ENCODE measurements around the gene ZBTB7C. TPM values are rescaled to one million over a fixed set of nuclear protein-coding genes. Genes with fewer than 3 reads are reported as not detected.

Gene ZBTB7C
- total RNA-seq, 2 experiments from 2014 or later: not detected

DNA sequence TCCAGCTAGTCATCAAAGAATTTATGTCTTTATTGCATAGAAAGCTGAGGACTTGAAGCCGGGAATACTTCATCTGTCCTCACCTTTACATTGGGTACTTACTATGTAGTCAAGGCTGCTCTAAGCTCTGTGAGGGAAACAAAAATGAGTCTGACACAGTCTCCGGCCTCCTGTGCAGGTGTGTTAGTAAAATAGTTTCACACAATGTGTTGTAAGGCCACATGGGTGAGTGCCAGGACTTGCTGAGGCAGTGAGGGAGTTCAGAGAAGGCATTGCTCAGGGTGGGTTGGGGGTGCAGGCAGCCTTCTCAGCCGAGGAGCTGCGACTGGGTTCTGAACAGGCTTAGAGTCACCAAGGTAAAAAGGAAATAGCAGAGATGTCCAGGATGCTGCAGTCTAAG is 424.2 kb downstream of the ZBTB7C start:
- Mint-ChIP-seq H3K36me3 (ENCODE audit: low read depth) (no peaks in the 10 kb centered on the region), H3K9me3 (no peaks in the 10 kb centered on the region), H3K4me1 (ENCODE audit: low read depth) (no peaks in the 10 kb centered on the region), H3K4me3 (no peak overlapping the region), H3K27ac (no peak overlapping the region), H3K27me3 (no peaks in the 10 kb centered on the region)
- ChIA-PET CTCF (interaction anchor here (0.8 to 3.4 kb wide), 2 partner anchors 12 to 213 kb away, joined by 5 to 15 read pairs; no protein-coding TSS in a partner anchor), POLR2A (no interaction called here)
- DNase-seq (no peak), ATAC-seq (no peak)
- TF ChIP-seq, protein P1, sequence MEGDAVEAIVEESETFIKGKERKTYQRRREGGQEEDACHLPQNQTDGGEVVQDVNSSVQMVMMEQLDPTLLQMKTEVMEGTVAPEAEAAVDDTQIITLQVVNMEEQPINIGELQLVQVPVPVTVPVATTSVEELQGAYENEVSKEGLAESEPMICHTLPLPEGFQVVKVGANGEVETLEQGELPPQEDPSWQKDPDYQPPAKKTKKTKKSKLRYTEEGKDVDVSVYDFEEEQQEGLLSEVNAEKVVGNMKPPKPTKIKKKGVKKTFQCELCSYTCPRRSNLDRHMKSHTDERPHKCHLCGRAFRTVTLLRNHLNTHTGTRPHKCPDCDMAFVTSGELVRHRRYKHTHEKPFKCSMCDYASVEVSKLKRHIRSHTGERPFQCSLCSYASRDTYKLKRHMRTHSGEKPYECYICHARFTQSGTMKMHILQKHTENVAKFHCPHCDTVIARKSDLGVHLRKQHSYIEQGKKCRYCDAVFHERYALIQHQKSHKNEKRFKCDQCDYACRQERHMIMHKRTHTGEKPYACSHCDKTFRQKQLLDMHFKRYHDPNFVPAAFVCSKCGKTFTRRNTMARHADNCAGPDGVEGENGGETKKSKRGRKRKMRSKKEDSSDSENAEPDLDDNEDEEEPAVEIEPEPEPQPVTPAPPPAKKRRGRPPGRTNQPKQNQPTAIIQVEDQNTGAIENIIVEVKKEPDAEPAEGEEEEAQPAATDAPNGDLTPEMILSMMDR (IDR thresholded peaks at IDR 0.05): no peak
- intact Hi-C loops (cut with micrococcal nuclease): no loop called here

DNA sequence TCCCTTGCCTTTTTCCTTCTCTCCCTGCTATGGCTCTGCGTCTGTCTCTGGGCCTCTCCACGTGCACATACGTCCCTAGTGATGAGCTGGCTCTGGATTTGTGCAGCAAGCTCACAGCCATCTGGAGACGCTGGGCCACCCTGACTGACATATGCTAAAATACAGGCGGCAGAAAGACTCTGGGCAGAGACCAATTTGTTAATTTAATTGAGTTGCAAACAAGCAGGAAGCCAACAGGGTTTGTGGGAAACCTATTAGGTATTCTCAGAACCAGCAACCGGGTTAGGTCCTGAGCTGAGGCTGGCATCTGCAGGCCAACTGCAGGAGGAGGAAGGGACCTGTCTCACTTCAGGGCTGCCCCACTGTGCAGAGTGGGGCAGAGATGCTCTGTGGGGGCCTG is 425.2 kb downstream of the ZBTB7C start:
- Mint-ChIP-seq H3K36me3 (ENCODE audit: low read depth) (no peaks in the 10 kb centered on the region), H3K27me3 (no peaks in the 10 kb centered on the region), H3K4me3 (no peak overlapping the region), H3K27ac (no peak overlapping the region), H3K4me1 (ENCODE audit: low read depth) (no peaks in the 10 kb centered on the region), H3K9me3 (no peaks in the 10 kb centered on the region)
- POLR2A ChIA-PET: no interaction called here
- intact Hi-C loops (cut with micrococcal nuclease): no loop called here
- DNase-seq: no peak
- CTCF ChIA-PET: interaction anchor here (1.4 kb wide), 1 partner anchor 209 kb away, joined by 3 read pairs; no protein-coding TSS in a partner anchor
- no peak for ATAC-seq
- TF ChIP-seq, protein P1 (IDR thresholded peaks at IDR 0.05): no peak

DNA sequence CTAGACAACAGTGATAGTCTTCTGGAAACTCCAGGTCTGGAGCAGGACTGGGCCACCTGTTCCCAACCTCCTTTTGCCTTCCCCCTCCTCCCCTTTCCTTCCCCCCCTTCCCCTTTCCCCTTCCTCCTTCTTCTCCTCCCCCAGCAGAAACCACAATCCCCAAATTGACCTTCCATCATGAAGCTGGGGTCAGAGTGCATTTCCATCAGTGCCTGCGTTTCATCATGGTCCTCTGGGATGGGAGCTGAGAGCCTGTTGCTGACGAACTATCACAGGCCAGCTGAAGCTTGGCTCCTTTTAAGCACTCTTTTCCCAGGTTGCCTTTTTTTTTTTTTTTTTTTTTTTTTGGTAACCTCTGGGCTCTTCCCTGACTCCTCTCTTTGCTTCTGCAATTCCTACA is 426.1 kb downstream of the ZBTB7C start:
- no peak for DNase-seq
- H3K27ac Mint-ChIP-seq: no peak overlapping the region
- H3K9me3 Mint-ChIP-seq: no peaks in the 10 kb centered on the region
- H3K36me3 Mint-ChIP-seq (ENCODE audit: low read depth): no peaks in the 10 kb centered on the region
- intact Hi-C loops (cut with micrococcal nuclease): no loop called here
- ChIA-PET POLR2A (no interaction called here), CTCF (interaction anchor here (1.4 kb wide), 1 partner anchor 208 kb away, joined by 3 read pairs; no protein-coding TSS in a partner anchor)
- H3K4me1 Mint-ChIP-seq (ENCODE audit: low read depth): no peaks in the 10 kb centered on the region
- TF ChIP-seq, protein P1 (IDR thresholded peaks at IDR 0.05): no peak
- H3K27me3 Mint-ChIP-seq: no peaks in the 10 kb centered on the region
- no peak for ATAC-seq
- H3K4me3 Mint-ChIP-seq: no peak overlapping the region

DNA sequence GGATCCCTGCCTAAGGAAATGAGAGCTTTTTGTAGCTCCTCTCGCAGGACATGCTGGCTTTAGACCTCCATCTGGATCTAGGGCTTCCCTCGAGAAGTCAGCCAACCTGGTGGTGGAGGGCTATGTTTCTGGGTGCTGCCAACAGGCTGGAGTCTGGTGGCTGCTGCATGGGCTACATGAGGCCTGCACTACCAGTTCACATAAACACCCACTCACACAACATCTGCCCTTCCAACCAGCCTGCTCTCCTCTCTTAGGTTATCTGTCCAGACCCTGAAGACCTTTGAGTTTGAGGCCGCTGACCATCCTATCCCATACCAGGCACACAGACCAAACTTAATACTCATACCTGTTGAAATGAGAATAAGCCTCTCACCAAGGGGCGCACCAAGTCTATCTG is 427.4 kb downstream of the ZBTB7C start:
- Mint-ChIP-seq H3K36me3 (ENCODE audit: low read depth) (no peaks in the 10 kb centered on the region), H3K4me1 (ENCODE audit: low read depth) (no peaks in the 10 kb centered on the region), H3K9me3 (no peaks in the 10 kb centered on the region), H3K4me3 (no peak overlapping the region), H3K27ac (no peak overlapping the region), H3K27me3 (no peaks in the 10 kb centered on the region)
- TF ChIP-seq, protein P1 (IDR thresholded peaks at IDR 0.05): no peak
- ChIA-PET POLR2A (no interaction called here), CTCF (no interaction called here)
- ATAC-seq (no peak), DNase-seq (no peak)
- intact Hi-C loops (cut with micrococcal nuclease): no loop called here

DNA sequence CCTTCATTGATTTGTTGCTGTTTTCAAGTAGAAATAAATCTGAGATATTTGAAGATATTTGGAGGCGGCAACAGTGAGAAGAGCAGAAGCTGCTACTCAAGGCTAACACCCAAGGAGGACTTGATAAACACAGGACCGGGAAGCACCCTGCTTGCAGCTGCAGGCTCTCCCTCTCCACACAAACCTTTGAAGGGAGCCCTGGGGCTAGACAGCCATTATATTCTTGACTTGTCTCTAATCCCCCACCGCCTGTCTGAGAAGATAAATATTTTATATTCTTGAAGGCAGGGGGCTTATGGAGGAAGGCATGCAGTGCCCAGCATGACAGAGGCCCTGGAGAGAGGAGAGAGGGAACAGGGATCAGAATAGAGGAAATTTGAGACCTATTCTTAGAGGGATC is 427.9 kb downstream of the ZBTB7C start:
- TF ChIP-seq, protein P1 (IDR thresholded peaks at IDR 0.05): no peak
- H3K9me3 Mint-ChIP-seq: no peaks in the 10 kb centered on the region
- no peak overlapping the region for H3K4me3 Mint-ChIP-seq
- DNase-seq: no peak
- no peak for ATAC-seq
- intact Hi-C loops (cut with micrococcal nuclease): no loop called here
- H3K27ac Mint-ChIP-seq: no peak overlapping the region
- CTCF ChIA-PET: no interaction called here
- POLR2A ChIA-PET: no interaction called here
- no peaks in the 10 kb centered on the region for H3K36me3 Mint-ChIP-seq (ENCODE audit: low read depth)
- H3K4me1 Mint-ChIP-seq (ENCODE audit: low read depth): no peaks in the 10 kb centered on the region
- H3K27me3 Mint-ChIP-seq: no peaks in the 10 kb centered on the region

Measured in activated CD8-positive, alpha-beta T cell treated with anti-CD3 and anti-CD28 coated beads for 36 hours (primary cell).